Mucosa of descending colon (tissue), 3 donors: ENCODE results near the gene SLC22A31. TPM values are rescaled to one million over a fixed set of nuclear protein-coding genes. Genes with fewer than 3 reads are reported as not detected.

Experiments
- ATAC-seq: fragments of 200-7000 bp; cut with Tn5 transposase; one replicate; pipeline ENCODE4 v1.9.1; 2020; ENCODE audit warnings: mild to moderate bottlenecking, moderate library complexity
- DNase-seq, 3 donors: peaks; one replicate each; pipeline ENCODE4 v3.0.0-alpha.2; 2020
- H3K36me3 ChIP-seq: fragments of 200-600 bp; one replicate; pipeline ENCODE4 v1.8.0; 2021; ENCODE audit warnings: low read depth, mild to moderate bottlenecking
- H3K4me1 ChIP-seq: fragments of 200-600 bp; one replicate; pipeline ENCODE4 v1.8.0; 2021; ENCODE audit warnings: low read depth, mild to moderate bottlenecking
- H3K4me3 ChIP-seq: fragments of 200-600 bp; one replicate; pipeline ENCODE4 v1.8.0; 2021; ENCODE audit warnings: mild to moderate bottlenecking
- H3K9me3 ChIP-seq: fragments of 200-600 bp; one replicate; pipeline ENCODE4 v1.8.0; 2021; ENCODE audit warnings: mild to moderate bottlenecking
- intact Hi-C, 2 donors: fragments of 100-400 bp; cut with DNase I in 1 of 2; cut with micrococcal nuclease in 1 of 2; formaldehyde crosslinking; loops; one replicate each; pipeline versions ENCODE4 v1.11.0 to v1.11.1; 2022; cut with DNase I, micrococcal nuclease
- total RNA-seq, 3 donors: library from RNA; stranded (reverse); fragmentation: NEBNext Ultra II Directional in 2 of 3; extraction: Animal tissue kit (Norgen Biotek cat#: 25700) in 2 of 3; gene quantifications; one replicate each; pipeline versions ENCODE4 v1.2.1 to v1.2.4, GENCODE V29; 2021 to 2023
- TF ChIP-seq, protein P1 (sequence below): fragments of 200-600 bp; IDR thresholded peaks from one replicate; pipeline ENCODE4 v1.8.0; 2022; ENCODE audit warnings: antibody characterized with exemption, mild to moderate bottlenecking
- donor health status: DM: no; HTN: no; CAD: no; lungs with moderate emphysema.
- donor health status: DM: no; HTN: no; CAD: no.
- donor health status: DM: no; HTN: yes; CAD: no.

Gene SLC22A31
- total RNA-seq, 3 donors from 2014 or later = 0.35 to 1.8 (median 1.1) TPM

DNA sequence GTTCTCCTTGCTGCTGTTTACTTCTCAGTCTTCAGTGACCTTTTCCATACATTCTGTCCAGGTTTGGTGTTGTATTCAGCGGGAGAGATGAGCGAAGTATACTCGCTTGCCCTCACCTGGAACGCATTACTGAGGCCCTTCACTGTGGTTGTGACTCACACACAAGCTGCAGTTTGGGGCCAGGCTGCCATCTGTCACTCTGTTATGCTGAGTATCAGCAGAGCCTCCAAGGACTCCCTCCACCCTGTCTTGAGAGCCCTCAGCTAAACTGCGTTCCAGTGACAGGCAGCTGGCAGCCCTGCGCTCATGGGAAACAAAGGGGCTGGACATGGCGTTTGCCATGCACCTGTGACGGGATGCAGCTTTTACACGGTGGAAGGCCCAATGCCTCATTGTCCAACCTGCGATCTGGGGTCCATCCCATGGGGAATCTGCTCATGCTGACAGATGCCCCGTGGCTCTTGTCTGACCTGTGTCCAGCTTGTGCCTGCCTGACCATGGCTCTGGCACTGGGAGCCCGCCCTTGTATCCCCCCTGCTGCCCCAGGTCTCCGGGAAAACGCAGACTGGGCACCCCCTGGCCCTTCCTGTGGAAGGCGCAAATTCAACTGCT, 10.7 kb upstream of the SLC22A31 start:
- Histone ChIP-seq H3K4me3 (no peak overlapping the region), H3K9me3 (no peaks in the 10 kb centered on the region), H3K4me1 (peaks cover under 1% of the 10 kb centered on the region), H3K36me3 (no peaks in the 10 kb centered on the region)
- DNase-seq (no peak), ATAC-seq (peak; percentile 80)
- intact Hi-C loops = no loop called here
- TF ChIP-seq, protein P1, sequence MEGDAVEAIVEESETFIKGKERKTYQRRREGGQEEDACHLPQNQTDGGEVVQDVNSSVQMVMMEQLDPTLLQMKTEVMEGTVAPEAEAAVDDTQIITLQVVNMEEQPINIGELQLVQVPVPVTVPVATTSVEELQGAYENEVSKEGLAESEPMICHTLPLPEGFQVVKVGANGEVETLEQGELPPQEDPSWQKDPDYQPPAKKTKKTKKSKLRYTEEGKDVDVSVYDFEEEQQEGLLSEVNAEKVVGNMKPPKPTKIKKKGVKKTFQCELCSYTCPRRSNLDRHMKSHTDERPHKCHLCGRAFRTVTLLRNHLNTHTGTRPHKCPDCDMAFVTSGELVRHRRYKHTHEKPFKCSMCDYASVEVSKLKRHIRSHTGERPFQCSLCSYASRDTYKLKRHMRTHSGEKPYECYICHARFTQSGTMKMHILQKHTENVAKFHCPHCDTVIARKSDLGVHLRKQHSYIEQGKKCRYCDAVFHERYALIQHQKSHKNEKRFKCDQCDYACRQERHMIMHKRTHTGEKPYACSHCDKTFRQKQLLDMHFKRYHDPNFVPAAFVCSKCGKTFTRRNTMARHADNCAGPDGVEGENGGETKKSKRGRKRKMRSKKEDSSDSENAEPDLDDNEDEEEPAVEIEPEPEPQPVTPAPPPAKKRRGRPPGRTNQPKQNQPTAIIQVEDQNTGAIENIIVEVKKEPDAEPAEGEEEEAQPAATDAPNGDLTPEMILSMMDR = no peak

DNA sequence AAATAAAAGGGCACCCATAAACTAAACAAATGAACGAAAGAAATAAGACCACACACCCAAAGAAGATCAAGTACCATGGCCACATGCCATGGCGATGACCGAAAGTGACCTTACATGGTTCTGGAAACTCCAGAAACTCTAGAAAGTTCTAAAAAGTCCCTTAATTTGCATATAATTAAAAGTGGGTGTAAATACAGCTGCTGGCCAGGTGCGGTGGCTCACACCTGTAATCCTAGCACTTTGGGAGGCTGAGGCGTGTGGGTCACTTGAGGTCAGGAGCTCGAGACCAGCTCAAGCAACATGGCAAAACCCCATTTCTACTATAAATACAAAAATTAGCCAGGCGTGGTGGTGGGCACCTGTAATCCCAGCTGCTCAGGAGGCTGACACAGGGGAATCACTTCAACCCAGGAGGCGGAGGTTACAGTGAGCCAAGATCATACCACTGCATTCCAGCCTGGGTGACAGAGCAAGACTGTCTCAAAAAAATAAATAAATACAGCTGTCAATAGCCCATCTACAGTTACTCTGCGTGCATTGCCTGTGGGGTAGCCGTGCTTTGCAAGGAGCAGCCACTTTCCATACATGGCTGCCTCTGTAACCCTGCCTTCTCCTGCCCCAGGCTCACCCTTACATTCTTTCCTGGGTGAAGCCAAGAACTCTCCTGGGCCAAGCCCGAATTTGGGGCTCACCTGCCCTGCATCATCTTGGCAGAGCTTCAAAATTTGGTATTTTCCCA, 10.0 kb upstream of the SLC22A31 start:
- no peak for DNase-seq
- no peaks in the 10 kb centered on the region for H3K9me3 ChIP-seq
- intact Hi-C loops = no loop called here
- TF ChIP-seq, protein P1 = no peak
- H3K4me1 ChIP-seq = no peaks in the 10 kb centered on the region
- ATAC-seq = peak; percentile 23
- H3K36me3 ChIP-seq = no peaks in the 10 kb centered on the region
- H3K4me3 ChIP-seq = no peak overlapping the region

DNA sequence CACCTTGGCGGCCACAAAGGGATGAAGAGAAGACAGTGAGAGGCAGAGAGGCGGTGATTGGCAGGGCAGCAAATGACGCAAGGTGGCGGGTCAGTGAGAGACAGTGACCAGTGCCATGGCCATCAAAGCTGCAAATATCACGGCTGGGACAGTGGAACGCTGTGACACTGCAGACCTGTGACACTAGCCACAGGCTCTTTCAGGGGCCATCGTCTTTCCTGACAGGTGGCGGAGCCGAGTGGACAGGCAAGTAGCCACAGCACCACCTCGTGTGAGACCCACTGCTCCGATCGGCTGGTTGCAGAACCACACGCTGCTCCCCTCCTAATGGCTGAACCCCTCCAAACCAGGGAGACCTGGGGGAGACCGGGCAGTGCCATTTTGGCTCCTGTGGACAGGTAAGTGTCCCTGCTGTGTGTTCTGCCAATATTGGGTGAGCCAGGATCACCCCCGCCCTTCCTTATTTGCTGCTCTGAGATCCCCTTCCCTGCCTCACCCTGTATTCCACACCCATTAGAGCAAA, 9.2 kb upstream of the SLC22A31 start:
- ATAC-seq (peak; percentile 48), DNase-seq (no peak)
- no peaks in the 10 kb centered on the region for H3K36me3 ChIP-seq
- H3K9me3 ChIP-seq = no peaks in the 10 kb centered on the region
- H3K4me1 ChIP-seq = no peaks in the 10 kb centered on the region
- TF ChIP-seq, protein P1 = no peak
- intact Hi-C loops = no loop called here
- no peak overlapping the region for H3K4me3 ChIP-seq

DNA sequence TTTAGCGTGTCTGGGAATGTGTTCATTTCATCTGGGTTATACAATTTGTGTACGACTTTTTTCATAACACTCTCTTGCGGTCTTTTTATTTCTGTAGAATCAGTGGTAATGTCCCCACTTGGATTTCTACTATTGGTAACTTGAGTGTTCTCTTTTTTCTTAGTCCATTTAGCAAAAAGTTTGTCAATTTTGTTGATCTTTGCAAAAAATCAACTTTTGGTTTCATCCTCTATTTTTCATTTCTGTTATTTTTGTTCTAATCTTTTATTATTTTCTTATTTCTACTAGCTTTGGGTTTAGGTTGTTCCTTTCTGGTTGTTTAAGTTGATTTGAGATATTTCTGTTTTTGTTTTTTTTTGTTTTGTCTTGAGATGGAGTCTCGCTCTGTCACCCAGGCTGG, 7.7 kb upstream of the SLC22A31 start:
- intact Hi-C loops = no loop called here
- no peak for DNase-seq
- no peak for ATAC-seq
- no peaks in the 10 kb centered on the region for H3K9me3 ChIP-seq
- TF ChIP-seq, protein P1 = no peak
- no peaks in the 10 kb centered on the region for H3K4me1 ChIP-seq
- H3K4me3 ChIP-seq = no peak overlapping the region
- no peaks in the 10 kb centered on the region for H3K36me3 ChIP-seq

DNA sequence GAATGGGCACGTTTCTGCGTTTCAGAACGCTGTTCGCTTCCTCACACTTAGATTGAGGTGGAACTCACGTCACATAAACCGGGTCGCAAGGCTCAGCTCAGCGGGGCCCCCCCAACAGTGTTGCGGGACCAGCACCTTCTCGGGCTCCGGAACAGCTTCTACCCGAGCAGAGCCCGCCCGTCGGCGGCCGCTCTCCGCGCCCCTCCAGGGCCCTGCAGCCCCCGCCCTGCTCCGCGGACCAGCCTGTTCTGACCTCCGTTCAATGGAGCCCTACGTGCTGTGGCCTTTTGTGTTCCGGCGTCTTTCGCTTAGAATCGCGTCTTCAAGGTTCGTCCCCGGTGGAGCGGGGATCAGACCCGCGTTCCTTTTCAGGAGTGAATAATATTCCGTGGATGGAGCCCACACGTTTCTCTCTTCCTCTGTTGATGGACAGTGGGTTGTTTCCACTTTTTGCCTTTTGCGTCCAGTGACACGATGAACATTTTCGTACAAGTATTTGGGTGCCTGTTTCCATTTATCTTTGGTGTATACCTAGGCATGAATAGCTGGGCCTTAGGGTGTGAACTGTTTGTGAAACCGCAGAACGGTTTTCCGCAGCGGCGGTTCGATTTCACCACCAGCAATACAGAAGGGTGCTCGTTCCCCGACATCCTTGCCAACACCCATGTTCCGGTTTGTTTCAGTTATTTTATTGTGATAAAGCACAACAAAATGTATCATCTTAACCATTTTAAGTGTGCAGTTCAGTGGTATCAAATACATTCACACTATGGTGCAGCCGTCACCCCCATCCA, 2.3 kb upstream of the SLC22A31 start:
- ATAC-seq = no peak
- Histone ChIP-seq H3K9me3 (no peaks in the 10 kb centered on the region), H3K36me3 (no peaks in the 10 kb centered on the region), H3K4me3 (no peak overlapping the region), H3K4me1 (peaks cover 13% of the 10 kb centered on the region)
- TF ChIP-seq, protein P1 = no peak
- intact Hi-C loops = no loop called here
- peak in 1 of 3 donors; percentile 52 for DNase-seq
